ENCODE measurements around the gene DDX31. TPM values are rescaled to one million over a fixed set of nuclear protein-coding genes. Genes with fewer than 3 reads are reported as not detected.

DDX31 gene
- total RNA-seq, 1 experiment from 2014 or later: 25.8 TPM

GRCh38 chr9:132645306-132645705, 24.5 kb downstream of the DDX31 start (continued):
- TF ChIP-seq SRF (IDR thresholded peaks at IDR 0.05; ENCODE audit: low read depth): no peak

- Histone ChIP-seq H3K79me2 (ENCODE audit: insufficient read depth, low read length) (0 out of 2 replicates have a peak, but pooled peaks cover 4% of the 10 kb centered on the region), H4K20me1 (ENCODE audit: insufficient read depth) (no peaks in the 10 kb centered on the region), H3K4me3 (replicated peaks in 1 of 2; ENCODE audit: low read depth in 1 of 2, low read length in 2 of 2) (no peak overlapping the region), H3K27ac (ENCODE audit: low read depth, low read length) (no peak overlapping the region), H3K9me2 (ENCODE audit: insufficient read depth) (no peaks in the 10 kb centered on the region), H3K4me1 (ENCODE audit: control insufficient read depth in 1 of 2, insufficient read depth in 2 of 2, low read length in 2 of 2) (no peaks in the 10 kb centered on the region), H3K36me3 (ENCODE audit: control insufficient read depth in 1 of 2, insufficient read depth in 2 of 2, low read length in 2 of 2) (peaks cover 58 to 59% of the 10 kb centered on the region in 2 experiments; a peak in 3 of 4 replicates), H3K4me2 (ENCODE audit: low read length) (no peak overlapping the region), H3K9ac (ENCODE audit: low read length) (no peak overlapping the region), H2AFZ (ENCODE audit: low read depth, low read length, poor library complexity, severe bottlenecking) (no peak overlapping the region), H3K9me3 (ENCODE audit: control insufficient read depth in 1 of 2, insufficient read depth in 1 of 2, low read depth in 1 of 2, low read length in 2 of 2) (no peaks in the 10 kb centered on the region), H3K27me3 (ENCODE audit: insufficient read depth, low read length) (no peaks in the 10 kb centered on the region)
- CTCF ChIA-PET: interaction anchor here (0.7 to 1.9 kb wide), 2 partner anchors 9 to 301 kb away, joined by 3 to 11 read pairs; no protein-coding TSS in a partner anchor
- RAD21 ChIA-PET (ENCODE audit: low non-redundant PET in 1 of 2, low total read pairs in 2 of 2, uncharacterized antibody in 2 of 2, unreplicated experiment in 2 of 2): no interaction called here
- no TSS peak for BruUV-seq (replicated peaks)
- intact Hi-C loops (cut with micrococcal nuclease): no loop called here
- DNase-seq (ENCODE audit: low read depth, low spot score): no peak
- ATAC-seq: peak; percentile 91
- TF ChIP-seq CTCF (IDR thresholded peaks at IDR 0.05 in 2 of 3, conservative IDR thresholded peaks at IDR 0.05 in 1 of 3; ENCODE audit: borderline replicate concordance in 1 of 3, insufficient read depth in 1 of 3, low read depth in 2 of 3, low read length in 2 of 3): peak in 2 of 3 experiments; percentile 48 to 54; a peak in 4 of 6 replicates
- no peak for TF ChIP-seq SP1 (IDR thresholded peaks at IDR 0.05; ENCODE audit: low read depth)
- TF ChIP-seq ATF3 (IDR thresholded peaks at IDR 0.05): no peak
- TF ChIP-seq POLR2AphosphoS5 (IDR thresholded peaks at IDR 0.05; ENCODE audit: low read depth, low read length): no peak
- no peak for TF ChIP-seq ELF1 (IDR thresholded peaks at IDR 0.05; ENCODE audit: borderline replicate concordance, low read depth)
- no peak for TF ChIP-seq YY1 (IDR thresholded peaks at IDR 0.05; ENCODE audit: extremely low read depth, insufficient replicate concordance, low read depth, low read length)
- TF ChIP-seq EZH2 (IDR thresholded peaks at IDR 0.05): no peak
- POLR2A ChIA-PET: no interaction called here
These were observed 25.5 kb downstream of the DDX31 start for GRCh38 chr9:132644251-132644650.
